HG03520 (cell line): Measurements from ENCODE around the gene CABS1.

Source experiments
- ATAC-seq: cut with Tn5 transposase; IDR thresholded peaks from one replicate; pipeline ENCODE4 v1.9.1; 2021; ENCODE audit warnings: mild to moderate bottlenecking, moderate library complexity; ENCODE audit not compliant: unreplicated experiment

Gene CABS1

DNA sequence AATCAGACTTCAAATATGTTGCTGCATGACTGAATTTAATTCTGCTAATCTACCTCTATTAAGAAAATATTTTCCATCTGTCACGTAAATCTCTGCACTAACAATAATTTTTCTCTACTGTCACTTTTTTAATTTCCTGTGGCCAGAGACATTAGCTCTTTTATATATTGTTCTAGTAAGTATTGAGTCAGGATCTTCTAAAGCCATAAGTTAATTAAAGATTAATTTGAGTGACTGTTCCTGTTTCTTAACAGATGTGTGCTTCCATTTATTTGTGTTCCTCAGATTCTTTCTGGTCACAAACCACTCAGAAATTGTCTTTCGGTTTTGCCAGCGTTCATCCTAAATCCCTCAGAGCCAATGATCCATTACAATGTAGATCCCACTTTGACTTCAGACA is 45.8 kb downstream of the CABS1 start:
- no peak for ATAC-seq

DNA sequence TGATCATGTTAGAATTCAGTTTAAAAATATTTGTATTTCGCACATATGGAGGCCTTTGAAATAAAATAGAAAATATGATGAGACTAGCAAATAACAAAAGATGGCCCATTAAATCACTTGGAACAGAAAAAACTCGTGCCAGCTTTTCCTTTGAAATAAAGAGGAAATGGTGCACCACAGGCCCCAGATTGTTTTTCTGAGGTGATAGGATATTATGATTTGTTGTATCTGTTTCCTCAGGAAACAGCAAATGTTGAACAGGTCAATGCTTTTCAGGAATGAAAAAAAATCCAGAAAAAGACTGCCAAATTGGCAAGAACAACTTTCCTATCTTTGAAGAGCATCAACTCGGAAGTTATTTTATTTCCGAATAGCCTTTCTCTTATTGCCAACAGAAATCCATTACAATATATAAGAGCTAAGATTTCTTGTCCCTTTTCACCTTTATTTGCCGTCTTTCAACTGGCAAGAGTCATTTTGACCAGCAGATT is 48.0 kb downstream of the CABS1 start, which contains the start of gene SMR3B:
Gene SMR3B (plus strand): TSS at position 441 of the 491 bp plus-strand sequence. CDS start 1,380 bp downstream, outside the sequence.
- no peak for ATAC-seq
